Panc1 (cell line): ENCODE data around the gene KIF5B. TPM values are rescaled to one million over a fixed set of nuclear protein-coding genes. Genes with fewer than 3 reads are reported as not detected.

Experiments
- ATAC-seq: fragments of 200-7000 bp; cut with Tn5 transposase; 2 replicates; pipeline ENCODE4 v1.9.1; 2020; ENCODE audit warnings: mild to moderate bottlenecking, moderate library complexity
- Bru-seq: library from RNA; stranded (reverse); fragments of 400-500 nt; gene quantifications from one replicate; lab custom pipeline; 2021; lab: Mats Ljungman, UMichigan
- BruChase-seq, 2 experiments: library from RNA; stranded (reverse); fragments of 400-500 nt; gene quantifications; one replicate each; lab custom pipeline; 2021; lab: Mats Ljungman, UMichigan
- BruUV-seq: library from RNA; stranded (reverse); fragments of 400-500 nt; replicated peaks from 2 replicates; lab custom pipeline; 2021; lab: Mats Ljungman, UMichigan
- CTCF ChIA-PET: fragments of 300-600 bp; sonication (Branson Sonifier 250); formaldehyde crosslinking; loops from one replicate; lab custom pipeline; 2022; ENCODE audit warnings: antibody characterized with exemption; lab: Charles Lee
- POLR2A ChIA-PET: fragments of 300-600 bp; sonication (Branson Sonifier 250); formaldehyde crosslinking; loops from one replicate; lab custom pipeline; 2022; ENCODE audit warnings: antibody characterized with exemption; lab: Charles Lee
- DNase-seq: peaks from one replicate; pipeline ENCODE4 v3.0.0-alpha.2; 2010; ENCODE audit warnings: low read depth, low spot score
- H3K27ac ChIP-seq: 2 replicates; pipeline ENCODE4 v1.5.1; 2011; ENCODE audit warnings: mild to moderate bottlenecking, low read length, inconsistent platforms
- H3K27me3 ChIP-seq: fragments of 200-500 bp; sonication (Bioruptor generic); 2 replicates; pipeline ENCODE4 v1.6.0; 2014; ENCODE audit warnings: low read length, inconsistent platforms; ENCODE audit not compliant: control insufficient read depth, insufficient read depth
- H3K36me3 ChIP-seq: fragments of 200-500 bp; sonication (Bioruptor generic); 2 replicates; pipeline ENCODE4 v1.5.1; 2014; ENCODE audit warnings: inconsistent platforms, mild to moderate bottlenecking, low read length, moderate library complexity; ENCODE audit not compliant: control insufficient read depth, insufficient read depth
- H3K4me1 ChIP-seq: 2 replicates; pipeline ENCODE4 v1.5.1; 2011; ENCODE audit warnings: inconsistent platforms, mild to moderate bottlenecking, low read length, moderate library complexity; ENCODE audit not compliant: control insufficient read depth, insufficient read depth
- H3K4me3 ChIP-seq, 2 experiments: 2 replicates each; pipeline ENCODE4 v1.5.1; 2011 to 2012; ENCODE audit warnings: low read depth in 2 of 2, low read length in 2 of 2, mild to moderate bottlenecking in 2 of 2, inconsistent platforms in 1 of 2, moderate library complexity in 1 of 2
- H3K9me3 ChIP-seq: fragments of 200-500 bp; sonication (Bioruptor generic); 2 replicates; pipeline ENCODE4 v1.5.1; 2014; ENCODE audit warnings: low read depth, mild to moderate bottlenecking, inconsistent platforms, low read length, moderate library complexity; ENCODE audit not compliant: control insufficient read depth, insufficient read depth
- POLR2AphosphoS5 ChIP-seq: IDR thresholded peaks from 2 replicates; pipeline ENCODE4 v1.6.1; 2012; ENCODE audit warnings: mild to moderate bottlenecking, low read depth, low read length, moderate library complexity
- SIN3A ChIP-seq: IDR thresholded peaks from 2 replicates; pipeline ENCODE4 v1.6.1; 2012; ENCODE audit warnings: low read depth, mild to moderate bottlenecking, low read length, moderate library complexity, borderline replicate concordance; ENCODE audit not compliant: insufficient read depth
- TCF7L2 ChIP-seq: IDR thresholded peaks from 2 replicates; pipeline ENCODE4 v1.6.1; 2011; ENCODE audit warnings: mild to moderate bottlenecking, low read depth, low read length, inconsistent platforms
- in situ Hi-C: cut with HindIII; loops from 2 replicates; pipeline ENCODE4 v1.10.0; 2016; ENCODE audit warnings: low sequenced_read_pairs, low pct_unique_long_range_greater_than_20kb
- intact Hi-C: fragments of 100-400 bp; cut with micrococcal nuclease; formaldehyde crosslinking; loops from one replicate; pipeline ENCODE4 v1.10.0; 2022; ENCODE audit not compliant: unreplicated experiment
- long read RNA-seq: library from polyadenylated mRNA; unstranded; transcript quantifications from one replicate; pipeline ENCODE4 v2.0.0, GENCODE V29; 2021; ENCODE audit not compliant: unreplicated experiment
- polyA plus RNA-seq: library from polyadenylated mRNA; unstranded; fragments of >200 nt; gene quantifications from one replicate; pipeline ENCODE4 v1.2.1, GENCODE V29; 2012; ENCODE audit warnings: missing spikeins; ENCODE audit not compliant: insufficient read length
- total RNA-seq: library from RNA; stranded (reverse); gene quantifications from one replicate; pipeline ENCODE4 v1.2.1, GENCODE V29; 2021; ENCODE audit not compliant: unreplicated experiment
- TF ChIP-seq, protein P1 (sequence below), 2 experiments: IDR thresholded peaks; 2 replicates each; pipeline ENCODE4 v1.6.1; 2011 to 2012; ENCODE audit warnings: low read depth in 2 of 2, control low read depth in 1 of 2, low read length in 1 of 2, mild to moderate bottlenecking in 1 of 2, moderate library complexity in 1 of 2; ENCODE audit not compliant: insufficient read depth in 1 of 2
- TF ChIP-seq, protein P2 (sequence below): fragments of 450-650 bp; IDR thresholded peaks from 2 replicates; pipeline ENCODE4 v1.5.1; 2017; ENCODE audit warnings: mild to moderate bottlenecking

KIF5B gene
- total RNA-seq (89.9 TPM), Bru-seq, nascent RNA (percentile 95 among the genes with signal in this experiment), BruChase-seq, experiment 1, labeled RNA remaining after a 2-hour chase (percentile 96 among the genes with signal in this experiment), BruChase-seq, experiment 2, labeled RNA remaining after a 6-hour chase (percentile 98 among the genes with signal in this experiment)
- 43.4 TPM for polyA plus RNA-seq
- long read RNA-seq, full-length matches to known transcripts = 49 of 309 reads
- long read RNA-seq, partial matches to known transcripts = 236 of 309 reads
- long read RNA-seq, other reads (novel, unspliced or antisense) = 24 of 309 reads

DNA sequence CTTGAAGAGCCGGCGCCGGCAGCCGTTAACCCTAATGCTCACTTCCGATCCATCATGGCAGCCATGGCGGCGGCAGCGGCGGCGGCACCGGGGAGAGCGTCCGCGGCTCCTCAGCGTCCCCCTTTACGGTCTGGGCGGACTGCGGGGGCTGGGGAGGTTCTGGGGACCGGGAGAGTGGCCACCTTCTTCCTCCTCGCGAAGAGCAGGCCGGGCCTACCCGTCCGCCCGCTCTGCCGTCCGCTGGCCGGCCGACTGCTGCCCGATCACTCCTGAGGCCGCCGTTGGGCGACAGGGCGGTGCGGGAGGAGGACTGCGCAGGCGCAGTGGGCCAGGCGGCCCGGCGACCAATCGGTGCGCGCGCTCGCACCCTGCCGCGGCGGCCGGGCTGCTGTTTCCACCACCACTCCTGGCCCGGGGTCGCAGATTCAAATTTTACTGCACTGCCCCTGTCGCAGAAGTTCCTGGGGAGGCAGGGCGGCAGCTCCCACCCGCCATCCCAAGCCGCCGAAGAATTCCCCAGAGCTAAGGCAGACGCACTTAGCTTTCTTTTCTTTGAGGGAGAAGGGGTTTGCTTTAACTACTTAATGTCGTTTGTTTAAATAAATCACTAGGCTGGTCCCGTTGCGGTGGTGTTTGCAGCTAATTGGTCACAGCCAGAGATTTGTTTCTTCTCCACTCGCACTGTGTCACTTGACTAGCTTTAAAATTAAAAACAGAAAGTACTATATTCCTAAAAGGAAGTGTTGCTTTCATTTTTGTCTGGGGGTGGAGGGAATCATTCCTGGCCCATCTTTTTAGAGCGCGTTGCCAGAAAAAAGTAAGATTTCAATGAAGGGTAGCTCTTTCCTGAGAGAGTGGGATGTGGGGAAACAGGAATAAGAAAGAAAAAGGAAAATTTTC is at the start of gene KIF5B:
Gene KIF5B (minus strand): TSS at position 290 of the 900 bp plus-strand sequence. CDS start 452 bp downstream, outside the sequence.
- TF ChIP-seq POLR2AphosphoS5 = peak; percentile 96
- peak; percentile 84; the same call in 1 of the 2 replicates for TF ChIP-seq SIN3A
- TF ChIP-seq, protein P1, sequence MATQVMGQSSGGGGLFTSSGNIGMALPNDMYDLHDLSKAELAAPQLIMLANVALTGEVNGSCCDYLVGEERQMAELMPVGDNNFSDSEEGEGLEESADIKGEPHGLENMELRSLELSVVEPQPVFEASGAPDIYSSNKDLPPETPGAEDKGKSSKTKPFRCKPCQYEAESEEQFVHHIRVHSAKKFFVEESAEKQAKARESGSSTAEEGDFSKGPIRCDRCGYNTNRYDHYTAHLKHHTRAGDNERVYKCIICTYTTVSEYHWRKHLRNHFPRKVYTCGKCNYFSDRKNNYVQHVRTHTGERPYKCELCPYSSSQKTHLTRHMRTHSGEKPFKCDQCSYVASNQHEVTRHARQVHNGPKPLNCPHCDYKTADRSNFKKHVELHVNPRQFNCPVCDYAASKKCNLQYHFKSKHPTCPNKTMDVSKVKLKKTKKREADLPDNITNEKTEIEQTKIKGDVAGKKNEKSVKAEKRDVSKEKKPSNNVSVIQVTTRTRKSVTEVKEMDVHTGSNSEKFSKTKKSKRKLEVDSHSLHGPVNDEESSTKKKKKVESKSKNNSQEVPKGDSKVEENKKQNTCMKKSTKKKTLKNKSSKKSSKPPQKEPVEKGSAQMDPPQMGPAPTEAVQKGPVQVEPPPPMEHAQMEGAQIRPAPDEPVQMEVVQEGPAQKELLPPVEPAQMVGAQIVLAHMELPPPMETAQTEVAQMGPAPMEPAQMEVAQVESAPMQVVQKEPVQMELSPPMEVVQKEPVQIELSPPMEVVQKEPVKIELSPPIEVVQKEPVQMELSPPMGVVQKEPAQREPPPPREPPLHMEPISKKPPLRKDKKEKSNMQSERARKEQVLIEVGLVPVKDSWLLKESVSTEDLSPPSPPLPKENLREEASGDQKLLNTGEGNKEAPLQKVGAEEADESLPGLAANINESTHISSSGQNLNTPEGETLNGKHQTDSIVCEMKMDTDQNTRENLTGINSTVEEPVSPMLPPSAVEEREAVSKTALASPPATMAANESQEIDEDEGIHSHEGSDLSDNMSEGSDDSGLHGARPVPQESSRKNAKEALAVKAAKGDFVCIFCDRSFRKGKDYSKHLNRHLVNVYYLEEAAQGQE (IDR thresholded peaks at IDR 0.05; ENCODE audit: insufficient read depth in 1 of 2, low read depth in 2 of 2, low read length in 1 of 2) = 0 out of 4 replicates have a peak, but pooled peaks of 1 of the 2 experiments have one; percentile 22
- TF ChIP-seq, protein P2, sequence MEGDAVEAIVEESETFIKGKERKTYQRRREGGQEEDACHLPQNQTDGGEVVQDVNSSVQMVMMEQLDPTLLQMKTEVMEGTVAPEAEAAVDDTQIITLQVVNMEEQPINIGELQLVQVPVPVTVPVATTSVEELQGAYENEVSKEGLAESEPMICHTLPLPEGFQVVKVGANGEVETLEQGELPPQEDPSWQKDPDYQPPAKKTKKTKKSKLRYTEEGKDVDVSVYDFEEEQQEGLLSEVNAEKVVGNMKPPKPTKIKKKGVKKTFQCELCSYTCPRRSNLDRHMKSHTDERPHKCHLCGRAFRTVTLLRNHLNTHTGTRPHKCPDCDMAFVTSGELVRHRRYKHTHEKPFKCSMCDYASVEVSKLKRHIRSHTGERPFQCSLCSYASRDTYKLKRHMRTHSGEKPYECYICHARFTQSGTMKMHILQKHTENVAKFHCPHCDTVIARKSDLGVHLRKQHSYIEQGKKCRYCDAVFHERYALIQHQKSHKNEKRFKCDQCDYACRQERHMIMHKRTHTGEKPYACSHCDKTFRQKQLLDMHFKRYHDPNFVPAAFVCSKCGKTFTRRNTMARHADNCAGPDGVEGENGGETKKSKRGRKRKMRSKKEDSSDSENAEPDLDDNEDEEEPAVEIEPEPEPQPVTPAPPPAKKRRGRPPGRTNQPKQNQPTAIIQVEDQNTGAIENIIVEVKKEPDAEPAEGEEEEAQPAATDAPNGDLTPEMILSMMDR = no peak
- TF ChIP-seq TCF7L2 = peak; percentile 79
- intact Hi-C loops = loop anchor here (10.0 kb wide), 1 partner anchor 148 kb away; no protein-coding TSS in a partner anchor

GRCh38 chr10:32105782-32106382 is 49.7 kb upstream of the KIF5B start:
- BruUV-seq = no TSS peak
- POLR2A ChIA-PET = interaction anchor here (0.5 kb wide), 1 partner anchor 1059 kb away, joined by 3 read pairs; no protein-coding TSS in a partner anchor

More for the DNA sequence above, at the start of gene KIF5B:
- Histone ChIP-seq H3K27ac (peak within 1 kb of the TSS; percentile 98), H3K27me3 (no peaks in the 10 kb centered on the region), H3K9me3 (no peaks in the 10 kb centered on the region), H3K36me3 (peaks cover 5% of the 10 kb centered on the region), H3K4me3 (peak within 1 kb of the TSS; percentile 83 to 87), H3K4me1 (peaks cover 27% of the 10 kb centered on the region)
- ATAC-seq (peak; percentile 96), DNase-seq (no peak)
- no TSS peak for BruUV-seq
- CTCF ChIA-PET = no interaction called here
- POLR2A ChIA-PET = interaction anchor here (0.6 kb wide), 1 partner anchor 62 kb away, joined by 7 read pairs; no protein-coding TSS in a partner anchor
- in situ Hi-C loops = no loop called here

More at GRCh38 chr10:32105782-32106382, 49.7 kb upstream of the KIF5B start:
- DNase-seq = no peak
- no peak for ATAC-seq
- in situ Hi-C loops (no loop called here), intact Hi-C loops (no loop called here)
- no peak overlapping the region for H3K27ac ChIP-seq
- CTCF ChIA-PET = no interaction called here
- H3K27me3 ChIP-seq = no peaks in the 10 kb centered on the region
- no peaks in the 10 kb centered on the region for H3K36me3 ChIP-seq
- H3K9me3 ChIP-seq = no peaks in the 10 kb centered on the region
- no peak for TF ChIP-seq SIN3A
- TF ChIP-seq, protein P1 (IDR thresholded peaks at IDR 0.05; ENCODE audit: insufficient read depth in 1 of 2, low read depth in 2 of 2, low read length in 1 of 2) = no peak
- TF ChIP-seq TCF7L2 = no peak
- TF ChIP-seq, protein P2 = no peak
- no peak for TF ChIP-seq POLR2AphosphoS5
- H3K4me3 ChIP-seq = no peak overlapping the region
- no peaks in the 10 kb centered on the region for H3K4me1 ChIP-seq
